SK-N-MC (cell line): ENCODE measurements around the gene PPM1J.

Source experiments
- EZH2 ChIP-seq: fragments of 200-600 bp; sonication (generic); IDR thresholded peaks from one replicate; pipeline ENCODE4 v1.6.1; 2017; ENCODE audit warnings: antibody characterized with exemption
- FOXP2 ChIP-seq: optimal IDR thresholded peaks from 2 replicates; pipeline ENCODE3; 2011; ENCODE audit warnings: mild to moderate bottlenecking, moderate library complexity; ENCODE audit not compliant: insufficient read depth; ENCODE audit errors: extremely low read length, control extremely low read depth
- POLR2AphosphoS5 ChIP-seq: IDR thresholded peaks from 2 replicates; pipeline ENCODE4 v1.6.1; 2012; ENCODE audit warnings: mild to moderate bottlenecking, low read depth, low read length, borderline replicate concordance

DNA sequence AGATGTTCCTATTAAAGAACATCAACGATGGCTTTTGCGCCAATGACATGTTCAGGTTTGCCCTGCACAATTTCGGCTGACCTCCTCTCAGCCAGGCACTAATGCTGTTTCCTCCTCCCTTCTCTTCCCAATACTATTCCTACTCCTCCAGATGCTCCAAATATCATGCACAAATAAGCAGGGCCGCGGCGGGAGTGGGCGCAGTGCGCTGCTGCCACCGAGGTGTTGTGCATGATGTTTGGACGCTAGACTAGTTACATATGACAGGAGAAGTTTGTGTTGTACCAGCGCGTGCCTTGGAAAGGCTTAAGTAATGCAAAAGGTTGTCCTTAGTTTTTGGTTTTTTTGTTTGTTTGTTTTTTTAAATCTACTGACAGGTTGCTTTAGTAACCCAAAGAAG is 33.3 kb upstream of the PPM1J start:
- no peak for TF ChIP-seq POLR2AphosphoS5
- no peak for TF ChIP-seq EZH2
- TF ChIP-seq FOXP2, result no peak
